H9 (cell line): ENCODE results near the gene REXO4. TPM values are rescaled to one million over a fixed set of nuclear protein-coding genes. Genes with fewer than 3 reads are reported as not detected.

Source experiments
- DNase-seq: peaks from one replicate; pipeline ENCODE4 v3.0.0-alpha.2; 2017
- H2AFZ ChIP-seq: one replicate; pipeline ENCODE4 v1.6.1; 2013; ENCODE audit warnings: mild to moderate bottlenecking, low read length, control low read depth, moderate library complexity
- H2AK5ac ChIP-seq: 2 replicates; pipeline ENCODE4 v1.6.1; 2013; ENCODE audit warnings: low read length, control low read depth, mixed read lengths; ENCODE audit not compliant: insufficient read length
- H2BK120ac ChIP-seq: one replicate; pipeline ENCODE4 v1.6.1; 2013; ENCODE audit warnings: low read depth, mild to moderate bottlenecking, low read length, control low read depth, inconsistent platforms; ENCODE audit not compliant: poor library complexity, severe bottlenecking
- H2BK12ac ChIP-seq: 2 replicates; pipeline ENCODE4 v1.6.1; 2013; ENCODE audit warnings: low read length, control low read depth, mixed read lengths, low read depth; ENCODE audit not compliant: insufficient read length
- H2BK15ac ChIP-seq: 2 replicates; pipeline ENCODE4 v1.6.1; 2013; ENCODE audit warnings: low read depth, low read length, control low read depth
- H2BK20ac ChIP-seq: one replicate; pipeline ENCODE4 v1.6.1; 2013; ENCODE audit warnings: low read depth, mild to moderate bottlenecking, low read length, control low read depth, inconsistent platforms; ENCODE audit not compliant: poor library complexity, severe bottlenecking
- H2BK5ac ChIP-seq: 2 replicates; pipeline ENCODE4 v1.6.1; 2013; ENCODE audit warnings: low read length, control low read depth, mixed read lengths; ENCODE audit not compliant: insufficient read length
- H3K14ac ChIP-seq: 2 replicates; pipeline ENCODE4 v1.6.1; 2013; ENCODE audit warnings: low read length, control low read depth; ENCODE audit not compliant: insufficient read depth
- H3K18ac ChIP-seq: 2 replicates; pipeline ENCODE4 v1.6.1; 2013; ENCODE audit warnings: low read depth, mild to moderate bottlenecking, mixed read lengths, low read length, control low read depth; ENCODE audit not compliant: insufficient read length
- H3K23ac ChIP-seq: 2 replicates; pipeline ENCODE4 v1.6.1; 2013; ENCODE audit warnings: low read length, control low read depth, mixed read lengths, low read depth; ENCODE audit not compliant: insufficient read length
- H3K23me2 ChIP-seq: 2 replicates; pipeline ENCODE4 v1.6.1; 2013; ENCODE audit warnings: low read depth, mild to moderate bottlenecking, mixed read lengths, low read length, control low read depth; ENCODE audit not compliant: insufficient read length, poor library complexity, severe bottlenecking
- H3K27ac ChIP-seq: 2 replicates; pipeline ENCODE4 v1.5.1; 2013; ENCODE audit warnings: low read length, control low read depth, mixed read lengths, low read depth; ENCODE audit not compliant: insufficient read length
- H3K27me3 ChIP-seq: 2 replicates; pipeline ENCODE4 v1.6.1; 2013; ENCODE audit warnings: low read length, control low read depth, inconsistent platforms; ENCODE audit not compliant: insufficient read depth
- H3K4ac ChIP-seq: 2 replicates; pipeline ENCODE4 v1.6.1; 2013; ENCODE audit warnings: low read depth, mild to moderate bottlenecking, control low read depth, inconsistent platforms, low read length, moderate library complexity
- H3K4me1 ChIP-seq: 2 replicates; pipeline ENCODE4 v1.6.1; 2013; ENCODE audit warnings: low read length, control low read depth, inconsistent platforms; ENCODE audit not compliant: insufficient read depth
- H3K4me2 ChIP-seq: 2 replicates; pipeline ENCODE4 v1.6.1; 2013; ENCODE audit warnings: low read length, control low read depth, mixed read lengths; ENCODE audit not compliant: insufficient read length, insufficient read depth
- H3K56ac ChIP-seq: 2 replicates; pipeline ENCODE4 v1.6.1; 2013; ENCODE audit warnings: low read depth, mild to moderate bottlenecking, mixed read lengths, low read length, control low read depth; ENCODE audit not compliant: insufficient read length
- H3K79me1 ChIP-seq: 2 replicates; pipeline ENCODE4 v1.6.1; 2013; ENCODE audit warnings: low read depth, mild to moderate bottlenecking, moderate library complexity, low read length, control low read depth, inconsistent platforms; ENCODE audit not compliant: insufficient read depth, poor library complexity, severe bottlenecking
- H3K79me2 ChIP-seq: 2 replicates; pipeline ENCODE4 v1.6.1; 2013; ENCODE audit warnings: low read length, control low read depth, inconsistent platforms; ENCODE audit not compliant: insufficient read depth
- H3K9ac ChIP-seq: 2 replicates; pipeline ENCODE4 v1.6.1; 2013; ENCODE audit warnings: low read length, control low read depth, mixed read lengths; ENCODE audit not compliant: insufficient read length; ENCODE audit errors: extremely low read depth
- H3K9me3 ChIP-seq: one replicate; pipeline ENCODE4 v1.6.1; 2013; ENCODE audit warnings: low read depth, low read length, inconsistent platforms; ENCODE audit not compliant: control insufficient read depth
- H3T11ph ChIP-seq: one replicate; pipeline ENCODE4 v1.6.1; 2013; ENCODE audit warnings: mild to moderate bottlenecking, low read length, control low read depth, inconsistent platforms
- H4K20me1 ChIP-seq: one replicate; pipeline ENCODE4 v1.6.1; 2013; ENCODE audit not compliant: control insufficient read depth, insufficient read length, insufficient read depth
- H4K5ac ChIP-seq: 2 replicates; pipeline ENCODE4 v1.6.1; 2013; ENCODE audit warnings: low read depth, mild to moderate bottlenecking, mixed read lengths, low read length, control low read depth; ENCODE audit not compliant: insufficient read length
- H4K8ac ChIP-seq: replicated peaks from 2 replicates; pipeline ENCODE4 v1.6.1; 2013; ENCODE audit warnings: low read length, control low read depth, mixed read lengths, low read depth; ENCODE audit not compliant: insufficient read length
- H4K91ac ChIP-seq: 2 replicates; pipeline ENCODE4 v1.6.1; 2013; ENCODE audit warnings: low read depth, mild to moderate bottlenecking, moderate library complexity, mixed read lengths, low read length, control low read depth; ENCODE audit not compliant: insufficient read length
- H3K27ac Mint-ChIP-seq, 3 experiments: 2 replicates in 2 of 3; 3 replicates in 1 of 3; pipeline ENCODE4 v1.8.0; 2020 to 2021; ENCODE audit warnings: mixed read lengths in 3 of 3, mild to moderate bottlenecking in 1 of 3, moderate library complexity in 1 of 3
- H3K27me3 Mint-ChIP-seq: 2 replicates; pipeline ENCODE4 v1.8.0; 2021; ENCODE audit warnings: low read depth, mild to moderate bottlenecking, moderate library complexity, mixed read lengths
- H3K36me3 Mint-ChIP-seq, 3 experiments: 2 replicates in 2 of 3; 3 replicates in 1 of 3; pipeline ENCODE4 v1.8.0; 2020 to 2021; ENCODE audit warnings: low read depth in 3 of 3, mixed read lengths in 3 of 3; ENCODE audit not compliant: insufficient read depth in 1 of 3
- H3K4me1 Mint-ChIP-seq, 2 experiments: 2 replicates each; pipeline ENCODE4 v1.8.0; 2020; ENCODE audit warnings: mixed read lengths in 2 of 2
- H3K4me3 Mint-ChIP-seq, 2 experiments: 2 replicates in 1 of 2; 3 replicates in 1 of 2; pipeline ENCODE4 v1.8.0; 2020 to 2021; ENCODE audit warnings: mild to moderate bottlenecking in 2 of 2, mixed read lengths in 2 of 2, moderate library complexity in 1 of 2
- H3K9me3 Mint-ChIP-seq, 2 experiments: 2 replicates in 1 of 2; 3 replicates in 1 of 2; pipeline ENCODE4 v1.8.0; 2020; ENCODE audit warnings: mild to moderate bottlenecking in 2 of 2, mixed read lengths in 2 of 2, moderate library complexity in 1 of 2
- WGBS: extraction: QIAGEN DNeasy Blood & Tissue Kit; methylation state at CpG from one replicate; pipeline ENCODE4 v1.1.7; 2013; ENCODE audit warnings: missing lambda C conversion rate, low lambda C conversion rate, mixed read lengths; ENCODE audit not compliant: insufficient read length; ENCODE audit errors: extremely low coverage; 5-methylcytosine and 5-hydroxymethylcytosine counted together
- total RNA-seq: library from RNA; stranded (reverse); gene quantifications from 2 replicates; pipeline ENCODE4 v1.2.1, GENCODE V29; 2021
- TF ChIP-seq, protein P1 (sequence below): fragments of 200-600 bp; sonication (generic); conservative IDR thresholded peaks from 3 replicates; pipeline ENCODE4 v1.8.0; 2021; ENCODE audit warnings: antibody characterized with exemption, mild to moderate bottlenecking

REXO4 gene
- total RNA-seq, 1 experiment from 2014 or later: 35.2 TPM

DNA sequence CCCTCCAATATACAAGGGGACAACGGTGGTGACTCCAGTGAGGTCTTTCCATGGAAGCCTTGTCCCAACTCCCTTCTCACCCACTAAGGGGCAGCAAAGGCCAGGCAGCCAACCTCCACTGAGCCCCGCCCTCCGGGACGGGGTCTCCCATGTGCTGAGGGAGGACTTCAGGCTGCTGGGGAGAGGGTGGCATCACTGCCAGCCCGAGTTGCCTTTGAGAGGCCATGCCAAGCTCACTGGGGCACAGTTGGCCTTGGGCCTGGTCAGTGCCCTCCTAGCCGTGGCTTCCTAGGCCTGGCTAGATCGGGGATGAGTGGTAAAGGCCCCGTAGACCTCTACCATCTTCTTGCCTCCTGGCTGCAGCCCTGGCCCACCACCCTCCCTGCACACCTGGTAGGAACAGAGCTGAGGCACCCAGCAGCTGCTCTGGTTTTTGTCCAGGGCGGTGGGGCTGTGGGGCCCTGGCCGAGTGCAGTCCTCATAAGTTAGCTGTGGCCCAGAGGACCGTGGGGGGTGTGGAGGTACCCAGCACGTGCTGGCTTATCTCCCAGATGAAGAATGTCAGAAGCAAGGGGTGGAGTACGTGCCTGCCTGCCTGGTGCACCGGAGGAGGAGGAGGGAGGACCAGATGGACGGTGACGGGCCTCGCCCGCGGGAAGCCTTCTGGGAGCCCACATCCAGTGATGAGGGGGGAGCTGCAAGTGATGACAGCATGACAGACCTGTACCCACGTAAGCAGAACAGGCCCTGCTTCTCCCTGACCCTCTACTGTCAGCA, 58.2 kb downstream of the REXO4 start:
- DNase-seq: peak; percentile 67
- Mint-ChIP-seq H3K4me1 (peaks cover 11 to 12% of the 10 kb centered on the region in 2 experiments), H3K27me3 (no peaks in the 10 kb centered on the region; the same call in 1 of the 2 replicates), H3K4me3 (peak overlapping the region; percentile 24 to 53; a peak in 3 of 5 replicates), H3K27ac (peak overlapping the region in 2 of 3 experiments; percentile 23 to 74; a peak in 2 of 7 replicates), H3K36me3 (peaks cover 20 to 68% (median 62%) of the 10 kb centered on the region in 3 experiments; a peak in 6 of 7 replicates), H3K9me3 (no peaks in the 10 kb centered on the region)
- TF ChIP-seq, protein P1, sequence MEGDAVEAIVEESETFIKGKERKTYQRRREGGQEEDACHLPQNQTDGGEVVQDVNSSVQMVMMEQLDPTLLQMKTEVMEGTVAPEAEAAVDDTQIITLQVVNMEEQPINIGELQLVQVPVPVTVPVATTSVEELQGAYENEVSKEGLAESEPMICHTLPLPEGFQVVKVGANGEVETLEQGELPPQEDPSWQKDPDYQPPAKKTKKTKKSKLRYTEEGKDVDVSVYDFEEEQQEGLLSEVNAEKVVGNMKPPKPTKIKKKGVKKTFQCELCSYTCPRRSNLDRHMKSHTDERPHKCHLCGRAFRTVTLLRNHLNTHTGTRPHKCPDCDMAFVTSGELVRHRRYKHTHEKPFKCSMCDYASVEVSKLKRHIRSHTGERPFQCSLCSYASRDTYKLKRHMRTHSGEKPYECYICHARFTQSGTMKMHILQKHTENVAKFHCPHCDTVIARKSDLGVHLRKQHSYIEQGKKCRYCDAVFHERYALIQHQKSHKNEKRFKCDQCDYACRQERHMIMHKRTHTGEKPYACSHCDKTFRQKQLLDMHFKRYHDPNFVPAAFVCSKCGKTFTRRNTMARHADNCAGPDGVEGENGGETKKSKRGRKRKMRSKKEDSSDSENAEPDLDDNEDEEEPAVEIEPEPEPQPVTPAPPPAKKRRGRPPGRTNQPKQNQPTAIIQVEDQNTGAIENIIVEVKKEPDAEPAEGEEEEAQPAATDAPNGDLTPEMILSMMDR: peak; percentile 66
- Histone ChIP-seq H3K27ac (no peak overlapping the region), H3K14ac (no peak overlapping the region), H4K8ac (no peak overlapping the region), H2BK120ac (no peak overlapping the region), H3K4me2 (no peak overlapping the region), H4K5ac (no peak overlapping the region), H4K20me1 (no peaks in the 10 kb centered on the region), H3K9me3 (no peaks in the 10 kb centered on the region), H3K9ac (no peak overlapping the region), H3K27me3 (no peaks in the 10 kb centered on the region), H4K91ac (no peak overlapping the region), H3K4ac (no peak overlapping the region), H3K23me2 (peaks cover 10% of the 10 kb centered on the region), H3K79me1 (peaks cover 3% of the 10 kb centered on the region), H2BK20ac (no peak overlapping the region), H2BK15ac (no peak overlapping the region), H3K79me2 (no peaks in the 10 kb centered on the region; the same call in 1 of the 2 replicates), H3K18ac (no peak overlapping the region), H3K56ac (no peak overlapping the region), H3K4me1 (no peaks in the 10 kb centered on the region), H2BK12ac (no peak overlapping the region), H2BK5ac (no peak overlapping the region), H2AK5ac (no peak overlapping the region), H2AFZ (no peak overlapping the region), H3T11ph (no peak overlapping the region), H3K23ac (no peak overlapping the region)
- no CpG with 5 or more reads among the region's 20 CpGs for WGBS
